HG03135 (cell line): Measurements from ENCODE around the gene SLC25A28.

Experiments
- ATAC-seq: cut with Tn5 transposase; IDR thresholded peaks from one replicate; pipeline ENCODE4 v1.9.1; 2021; ENCODE audit warnings: mild to moderate bottlenecking, moderate library complexity; ENCODE audit not compliant: unreplicated experiment

Gene SLC25A28

DNA sequence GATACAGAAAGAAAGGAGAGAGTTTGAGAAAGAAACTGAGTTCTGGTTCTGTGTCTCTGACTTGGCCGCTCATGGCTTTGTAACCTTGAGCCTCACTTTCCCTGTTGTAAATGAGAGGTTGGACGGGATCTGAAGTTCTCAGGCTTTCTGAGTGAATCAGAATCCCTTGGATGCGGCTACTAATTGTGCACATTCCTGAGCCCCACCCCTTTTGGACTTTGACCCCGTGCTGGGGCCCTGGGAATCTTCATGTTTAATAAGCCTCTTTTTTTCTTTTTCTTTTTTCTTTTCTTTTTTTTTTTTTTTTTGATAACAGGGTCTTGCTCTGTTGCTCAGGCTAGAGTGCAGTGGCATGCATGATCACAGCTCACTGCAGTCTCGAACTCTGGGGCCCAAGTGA, 26.9 kb downstream of the SLC25A28 start:
- ATAC-seq = no peak

GRCh38 chr10:99590799-99591198, 29.4 kb downstream of the SLC25A28 start:
- ATAC-seq = no peak

- ATAC-seq = no peak
Measured at GRCh38 chr10:99583687-99584086, 36.6 kb downstream of the SLC25A28 start.

- ATAC-seq = no peak
Measured at GRCh38 chr10:99582255-99582770, 37.9 kb downstream of the SLC25A28 start.

- ATAC-seq = no peak
Measured at GRCh38 chr10:99579971-99580370, 40.3 kb downstream of the SLC25A28 start.

- ATAC-seq = no peak
Measured at GRCh38 chr10:99573790-99574189, 46.4 kb downstream of the SLC25A28 start.

DNA sequence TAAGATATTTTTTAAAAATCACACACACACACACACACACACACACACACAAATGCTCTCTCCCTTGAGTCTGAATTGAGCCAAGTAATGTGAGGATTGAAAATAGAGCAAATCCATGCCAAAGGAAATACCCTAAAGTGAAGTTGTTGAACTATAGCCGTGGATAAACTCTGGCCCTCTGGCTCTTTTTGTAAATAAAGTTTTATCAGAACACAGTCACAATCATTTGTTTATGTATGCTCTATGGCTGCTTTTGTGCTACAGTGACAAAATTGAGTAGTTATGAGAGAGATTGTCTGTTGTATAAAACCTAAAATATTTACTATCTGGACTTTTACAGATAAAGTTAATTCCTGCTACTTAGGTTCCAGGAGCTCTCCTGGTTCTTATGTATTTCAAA, 48.4 kb downstream of the SLC25A28 start:
- no peak for ATAC-seq

- ATAC-seq = no peak
Measured at GRCh38 chr10:99569961-99570360, 50.3 kb downstream of the SLC25A28 start.

- no peak for ATAC-seq
Measured at GRCh38 chr10:99569253-99569939, 50.8 kb downstream of the SLC25A28 start.

- no peak for ATAC-seq
Measured at GRCh38 chr10:99565166-99565565, 55.1 kb downstream of the SLC25A28 start.

DNA sequence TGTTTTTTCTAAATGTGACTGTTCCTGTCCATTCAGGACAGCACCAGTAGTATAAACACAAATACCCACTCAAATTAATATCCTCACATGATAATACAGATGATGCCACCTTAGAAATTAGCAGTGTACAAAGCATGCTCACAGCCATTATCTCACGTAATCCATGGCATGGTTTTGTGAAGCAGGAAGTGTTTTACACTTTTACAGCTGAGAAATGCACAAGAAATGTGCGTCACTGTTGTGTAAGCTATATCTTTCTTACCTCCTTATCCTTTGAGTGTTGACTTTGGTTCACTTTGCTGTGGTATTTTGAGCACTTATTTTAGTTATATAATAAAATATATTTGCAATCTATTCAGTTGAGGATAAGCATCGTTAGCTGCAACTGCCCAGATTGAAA, 55.9 kb downstream of the SLC25A28 start:
- ATAC-seq = no peak

DNA sequence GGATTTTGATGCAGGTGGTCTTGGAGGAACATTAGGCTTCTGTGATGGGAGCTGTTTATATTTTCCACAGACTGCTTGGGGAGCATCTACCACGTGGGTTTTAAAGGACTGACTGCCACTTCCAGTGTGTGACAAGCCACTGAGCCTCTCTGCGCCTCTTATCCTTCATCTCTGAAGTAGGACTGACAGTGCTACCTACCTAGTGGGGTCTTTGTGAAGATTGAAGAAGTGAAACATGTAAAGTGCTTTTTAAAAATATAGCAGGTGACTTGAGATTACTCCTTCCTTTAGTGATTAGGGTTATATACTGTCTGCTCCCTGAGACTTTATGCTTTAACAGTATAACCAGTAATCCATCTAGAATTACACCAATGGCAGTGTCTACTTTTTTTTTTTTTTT, 57.6 kb downstream of the SLC25A28 start:
- no peak for ATAC-seq
